Stimulated activated CD4-positive, alpha-beta T cell treated with anti-CD3 and anti-CD28 coated beads, Interleukin-1b, Interleukin-23, amount 100 ng/mL, for 1 hour (primary cell): Measurements from ENCODE around the gene TMEM207.
A peak's percentile ranks its signal among the peaks of the same experiment; 100 is the strongest.

Experiments used
- DNase-seq, 2 donors: peaks; one replicate each; pipeline ENCODE4 v3.0.0-alpha.2; 2020; ENCODE audit warnings: low read depth in 2 of 2

TMEM207 gene

DNA sequence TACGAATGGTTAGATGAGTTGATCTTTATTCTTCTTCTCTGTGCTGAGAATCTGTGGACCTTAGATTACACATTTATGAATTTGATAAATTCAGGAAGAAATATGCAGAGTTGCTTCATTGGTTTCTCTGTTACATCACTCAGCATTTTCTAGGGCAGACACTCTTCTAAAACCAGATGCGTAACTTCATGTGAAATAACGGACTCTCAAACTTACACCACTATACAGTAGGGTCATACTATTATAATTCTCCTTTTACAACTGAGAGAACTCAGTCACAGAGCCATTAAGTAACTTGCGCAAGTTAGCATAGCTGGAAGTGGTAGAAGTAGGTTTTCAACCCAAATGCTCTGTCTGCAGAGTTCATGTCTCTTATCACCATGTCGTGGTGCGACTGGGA lies 5.7 kb downstream of the TMEM207 start:
- no peak for DNase-seq

GRCh38 chr3:190443257-190443656 lies 6.4 kb downstream of the TMEM207 start:
- DNase-seq = no peak

GRCh38 chr3:190442240-190442639 lies 7.5 kb downstream of the TMEM207 start:
- DNase-seq = no peak

- no peak for DNase-seq
Observed at GRCh38 chr3:190436331-190436730, 13.4 kb downstream of the TMEM207 start.

GRCh38 chr3:190435618-190436017 lies 14.1 kb downstream of the TMEM207 start:
- no peak for DNase-seq

GRCh38 chr3:190433626-190434025 lies 16.1 kb downstream of the TMEM207 start:
- no peak for DNase-seq

DNA sequence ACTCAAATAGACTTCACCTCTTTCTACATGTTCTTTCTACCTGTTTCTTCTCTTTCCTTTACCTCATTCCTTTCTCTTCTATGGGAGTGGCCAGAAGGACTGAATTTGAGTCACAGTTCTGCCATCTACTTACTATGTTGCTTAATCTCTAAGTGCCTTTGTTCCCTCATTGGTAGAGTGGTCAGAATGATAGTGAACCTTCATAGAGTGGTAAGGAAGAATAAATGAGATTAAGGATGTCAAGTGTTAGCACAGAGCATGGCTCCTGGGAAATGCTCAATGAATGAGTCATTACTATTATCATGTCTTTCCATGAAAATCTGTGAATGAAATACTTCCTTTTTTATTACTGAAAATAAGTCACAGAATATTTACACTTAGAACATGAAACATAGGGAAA lies 17.5 kb downstream of the TMEM207 start:
- DNase-seq = no peak

GRCh38 chr3:190430906-190431305 lies 18.8 kb downstream of the TMEM207 start:
- DNase-seq = no peak

DNA sequence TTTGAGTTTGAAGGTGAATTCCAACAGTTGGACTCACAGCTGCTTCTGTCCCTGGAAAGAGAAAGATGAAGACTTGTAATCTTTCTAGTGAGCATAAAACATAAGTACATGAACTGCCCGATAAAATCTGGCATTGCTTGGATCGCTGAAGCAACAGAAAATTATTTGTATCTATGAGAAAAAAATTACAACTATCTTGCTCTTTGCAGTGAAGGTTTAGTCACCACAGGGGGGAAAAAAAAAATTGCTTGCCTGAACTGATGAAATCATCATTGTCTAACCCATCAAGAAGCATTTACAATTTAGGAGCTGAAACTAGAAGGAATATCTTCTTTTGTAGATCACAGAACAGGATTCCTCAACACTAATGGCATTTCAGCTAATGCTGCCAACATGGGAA lies 20.0 kb downstream of the TMEM207 start:
- DNase-seq = no peak

- DNase-seq = no peak
Observed at GRCh38 chr3:190426806-190427507, 22.7 kb downstream of the TMEM207 start.

DNA sequence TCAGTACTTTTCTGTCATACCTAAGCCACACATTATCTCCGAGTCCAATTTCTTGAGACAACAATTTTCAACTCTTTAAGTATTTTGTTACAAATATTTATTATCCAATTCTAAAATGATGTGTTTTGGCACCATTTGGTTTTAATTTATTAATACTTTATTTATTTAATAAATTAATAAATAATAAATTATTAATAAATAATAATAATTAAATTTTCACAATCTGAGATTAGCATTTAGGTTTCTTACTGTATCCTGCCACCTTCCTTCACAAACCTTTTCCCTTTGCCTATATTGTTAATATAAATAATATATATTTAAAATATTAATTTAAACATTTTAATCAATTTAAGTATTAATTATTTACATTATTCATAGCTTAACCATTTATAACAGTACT lies 23.9 kb downstream of the TMEM207 start:
- DNase-seq = no peak

DNA sequence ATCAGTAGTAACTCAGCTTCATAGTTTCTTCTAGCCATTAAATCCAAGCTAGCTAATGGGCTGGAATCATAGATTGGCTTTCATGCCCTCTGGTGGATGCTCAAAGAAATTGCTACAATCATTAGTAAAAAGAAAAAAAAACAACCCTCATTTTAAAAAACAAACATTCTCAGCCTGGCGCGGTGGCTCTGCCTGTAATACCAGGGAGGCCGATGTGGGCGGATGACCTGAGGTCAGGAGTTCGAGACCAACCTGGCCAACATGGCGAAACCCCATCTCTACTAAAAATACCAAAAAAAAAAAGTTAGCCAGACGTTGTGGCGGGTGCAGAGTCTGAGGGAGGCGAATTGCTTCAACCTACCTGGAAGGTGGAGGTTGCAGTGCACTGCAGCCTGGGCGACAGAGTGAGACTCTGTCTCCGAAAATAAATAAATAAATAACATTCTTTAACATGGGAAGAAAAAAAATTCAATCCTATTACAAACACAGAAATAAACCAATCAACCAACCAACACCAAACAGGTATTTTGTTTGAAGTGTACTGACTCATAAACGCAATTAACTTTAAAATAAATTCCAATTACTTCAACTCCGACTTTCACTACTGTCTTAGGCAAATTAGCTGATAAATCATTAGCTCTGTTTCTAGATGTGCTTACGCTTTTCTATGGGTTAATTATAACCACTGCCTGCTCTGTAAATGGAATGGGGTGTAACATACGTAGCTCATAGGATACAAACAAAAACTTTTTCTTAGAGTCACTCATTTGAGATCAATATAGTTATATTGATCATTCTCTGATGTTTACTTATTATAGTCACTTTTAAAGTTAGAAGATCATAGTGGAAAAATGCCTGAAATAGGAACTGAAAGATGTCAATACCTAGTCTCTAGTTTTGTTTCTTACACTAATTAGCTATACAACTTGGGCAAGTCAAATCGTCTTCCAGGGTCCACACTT lies 24.9 kb downstream of the TMEM207 start:
- peak in 1 of 2 donors; percentile 13 for DNase-seq

DNA sequence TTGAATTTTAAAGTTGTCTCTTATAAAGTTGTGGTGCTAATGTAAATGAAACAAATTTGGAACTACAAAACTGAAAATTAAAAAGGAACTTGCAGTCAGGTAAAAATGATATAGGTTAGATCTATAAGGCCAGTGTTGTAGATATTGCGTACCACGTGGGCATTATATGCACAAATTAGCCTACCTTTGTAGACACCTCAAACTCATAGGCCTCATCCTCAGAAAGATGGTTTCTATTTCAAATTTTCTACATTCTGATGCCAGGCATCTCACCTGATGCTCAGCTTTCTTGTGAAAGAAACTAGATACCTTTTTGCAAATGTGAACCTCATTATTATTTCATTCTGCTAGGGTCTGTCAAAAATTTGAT lies 25.6 kb downstream of the TMEM207 start:
- DNase-seq = no peak

DNA sequence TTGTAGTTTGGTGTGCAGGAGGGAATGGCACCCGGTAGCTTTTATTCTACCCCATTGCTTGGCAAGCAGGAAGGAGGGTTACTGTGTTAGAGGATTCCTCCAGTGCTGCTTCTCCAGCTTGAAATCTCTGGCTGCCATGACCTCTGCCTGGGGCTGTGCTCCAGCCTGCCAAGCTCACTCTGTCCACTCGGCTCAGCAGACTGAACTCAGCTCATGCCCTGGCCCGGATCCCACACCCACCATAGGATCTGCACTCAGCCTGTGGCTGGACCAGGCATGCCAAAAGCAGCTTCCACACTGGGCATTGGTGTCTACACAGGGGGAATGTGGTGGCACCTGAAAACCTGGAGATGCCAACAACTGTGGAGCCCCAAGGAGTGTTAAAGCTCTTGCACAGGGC lies 35.4 kb downstream of the TMEM207 start:
- no peak for DNase-seq

GRCh38 chr3:190404715-190405114 lies 45.0 kb downstream of the TMEM207 start:
- DNase-seq = no peak

- DNase-seq = no peak
Observed at GRCh38 chr3:190401963-190402362, 47.7 kb downstream of the TMEM207 start.

DNA sequence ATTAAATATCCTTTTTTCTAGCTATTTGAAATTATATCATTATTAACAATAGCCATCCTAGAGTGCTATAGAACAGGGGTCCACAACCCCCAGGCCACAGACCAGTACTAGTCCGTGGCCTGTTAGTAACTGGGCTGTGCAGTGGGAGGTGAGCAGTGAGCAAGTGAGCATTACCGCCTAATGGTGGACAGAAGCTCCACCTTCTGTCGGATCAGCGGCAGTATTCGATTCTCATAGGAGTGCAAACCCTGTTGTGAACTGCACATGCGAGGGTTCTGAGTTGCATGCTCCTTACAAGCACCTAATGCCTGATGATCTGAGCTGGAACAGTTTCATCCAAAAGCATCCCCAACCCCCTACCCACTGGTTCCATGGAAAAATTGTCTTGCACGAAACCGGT lies 50.0 kb downstream of the TMEM207 start:
- DNase-seq = no peak

DNA sequence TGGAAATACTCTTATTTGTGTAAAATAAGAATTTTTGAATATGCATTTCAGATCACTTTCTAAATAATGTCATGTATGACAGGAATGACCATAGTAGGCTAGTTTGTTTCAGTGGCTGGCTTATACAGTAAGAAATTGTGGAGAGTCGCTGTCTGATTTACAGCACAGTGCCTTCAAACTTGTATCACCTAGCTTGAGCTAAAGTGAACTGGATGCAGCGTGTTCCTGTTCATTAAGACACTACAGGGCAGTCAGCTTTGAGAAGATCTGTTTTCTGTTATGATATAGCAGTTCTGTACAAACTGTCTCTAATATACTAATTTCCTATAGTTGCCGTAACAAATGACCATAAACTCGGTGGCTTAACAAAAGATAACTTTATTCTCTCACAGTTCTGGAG lies 51.8 kb downstream of the TMEM207 start:
- DNase-seq = no peak

- DNase-seq = no peak
Observed at GRCh38 chr3:190396001-190396400, 53.7 kb downstream of the TMEM207 start.

DNA sequence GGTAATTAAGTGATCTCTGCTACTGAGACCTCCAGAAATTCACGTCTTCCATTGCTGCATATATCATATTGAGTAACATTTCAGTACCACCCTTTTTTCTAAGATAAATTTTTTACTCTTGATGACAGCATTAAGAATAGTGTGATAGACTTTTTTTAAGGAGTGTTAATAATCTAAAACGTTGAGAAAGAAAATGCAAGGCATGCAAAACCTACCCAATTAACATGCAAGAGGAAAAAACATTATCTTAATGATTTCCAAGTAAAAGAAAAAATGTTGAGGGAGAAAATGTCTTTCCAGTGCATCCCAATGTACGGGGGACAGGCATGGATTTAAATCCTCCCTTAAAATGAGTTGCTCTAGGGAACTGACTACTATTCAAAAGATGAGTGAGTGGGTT lies 61.0 kb downstream of the TMEM207 start:
- no peak for DNase-seq

GRCh38 chr3:190387578-190388213 lies 62.0 kb downstream of the TMEM207 start, which contains the start of gene CLDN16:
Gene CLDN16, plus strand, starts transcription at chr3:190388163. Its CDS starts 167 bp downstream, at chr3:190388330.
- DNase-seq = no peak
